Liver (tissue), 9 donors: Measurements from ENCODE around the gene NPAS2. TPM values are rescaled to one million over a fixed set of nuclear protein-coding genes. Genes with fewer than 3 reads are reported as not detected.

Source experiments
- DNase-seq: peaks from one replicate; pipeline ENCODE4 v3.0.0-alpha.2; 2017; ENCODE audit warnings: low spot score
- H3K27ac ChIP-seq, 2 donors: one replicate each; pipeline ENCODE4 v1.7.0; 2013; ENCODE audit warnings: inconsistent platforms in 2 of 2, low read length in 2 of 2, control low read depth in 1 of 2, low read depth in 1 of 2, mild to moderate bottlenecking in 1 of 2
- H3K27me3 ChIP-seq, 4 donors: one replicate each; pipeline versions ENCODE4 v1.6.1 to v1.7.0; 2013; ENCODE audit warnings: low read length in 3 of 4, inconsistent platforms in 1 of 4, mild to moderate bottlenecking in 1 of 4, moderate library complexity in 1 of 4; ENCODE audit not compliant: control insufficient read depth in 4 of 4, insufficient read depth in 4 of 4
- H3K36me3 ChIP-seq, 4 donors: one replicate each; pipeline versions ENCODE4 v1.6.1 to v1.7.0; 2013; ENCODE audit warnings: low read length in 3 of 4, mild to moderate bottlenecking in 3 of 4, low read depth in 1 of 4, moderate library complexity in 1 of 4; ENCODE audit not compliant: control insufficient read depth in 4 of 4, insufficient read depth in 3 of 4
- H3K4me1 ChIP-seq, 4 donors: one replicate each; pipeline versions ENCODE4 v1.6.1 to v1.7.0; 2013; ENCODE audit warnings: low read length in 3 of 4, mild to moderate bottlenecking in 3 of 4, moderate library complexity in 1 of 4; ENCODE audit not compliant: control insufficient read depth in 4 of 4, insufficient read depth in 4 of 4
- H3K4me3 ChIP-seq, 3 donors: one replicate each; pipeline versions ENCODE4 v1.6.1 to v1.7.0; 2013; ENCODE audit warnings: low read length in 3 of 3, control low read depth in 1 of 3, low read depth in 1 of 3, mild to moderate bottlenecking in 1 of 3
- H3K9ac ChIP-seq, 2 donors: one replicate each; pipeline ENCODE4 v1.7.0; 2013; ENCODE audit warnings: low read length in 2 of 2, mild to moderate bottlenecking in 2 of 2, moderate library complexity in 2 of 2, control low read depth in 1 of 2, low read depth in 1 of 2
- H3K9me3 ChIP-seq, 4 donors: one replicate each; pipeline versions ENCODE4 v1.6.1 to v1.7.0; 2013; ENCODE audit warnings: low read length in 3 of 4; ENCODE audit not compliant: control insufficient read depth in 4 of 4
- ATF3 ChIP-seq: IDR thresholded peaks from 2 replicates; pipeline ENCODE4 v1.6.1; 2016; ENCODE audit warnings: antibody characterized with exemption
- CTCF ChIP-seq: fragments of 150-350 bp; IDR thresholded peaks from 2 replicates; pipeline ENCODE4 v1.5.1; 2017; ENCODE audit warnings: improper control_type of control experiment, low read depth, low read length; ENCODE audit not compliant: missing input control
- EGR1 ChIP-seq, 2 donors: IDR thresholded peaks; 2 replicates each; pipeline ENCODE4 v1.6.1; 2016 to 2018; ENCODE audit warnings: antibody characterized with exemption in 2 of 2, low read depth in 2 of 2
- FOXA1 ChIP-seq: IDR thresholded peaks from 2 replicates; pipeline ENCODE4 v1.6.1; 2016; ENCODE audit warnings: antibody characterized with exemption
- FOXA2 ChIP-seq: IDR thresholded peaks from 2 replicates; pipeline ENCODE4 v1.6.1; 2016; ENCODE audit warnings: antibody characterized with exemption
- GABPA ChIP-seq, 2 donors: IDR thresholded peaks in 1 of 2; conservative IDR thresholded peaks in 1 of 2; 2 replicates each; pipeline ENCODE4 v1.6.1; 2016; ENCODE audit warnings: antibody characterized with exemption in 2 of 2, mild to moderate bottlenecking in 1 of 2, moderate library complexity in 1 of 2
- HNF4A ChIP-seq, 2 donors: conservative IDR thresholded peaks; 2 replicates each; pipeline ENCODE4 v1.6.1; 2016; ENCODE audit warnings: antibody characterized with exemption in 2 of 2, mild to moderate bottlenecking in 2 of 2
- HNF4G ChIP-seq: IDR thresholded peaks from 2 replicates; pipeline ENCODE4 v1.6.1; 2016; ENCODE audit warnings: antibody characterized with exemption
- JUND ChIP-seq, 2 donors: IDR thresholded peaks; 2 replicates each; pipeline ENCODE4 v1.6.1; 2016; ENCODE audit warnings: antibody characterized with exemption in 2 of 2
- MAX ChIP-seq: IDR thresholded peaks from 2 replicates; pipeline ENCODE4 v1.6.1; 2016; ENCODE audit warnings: antibody characterized with exemption
- NR2F2 ChIP-seq: IDR thresholded peaks from 2 replicates; pipeline ENCODE4 v1.6.1; 2016; ENCODE audit warnings: antibody characterized with exemption
- RAD21 ChIP-seq, 2 donors: IDR thresholded peaks; 2 replicates each; pipeline ENCODE4 v1.6.1; 2016; ENCODE audit warnings: antibody characterized with exemption in 2 of 2, mild to moderate bottlenecking in 2 of 2
- REST ChIP-seq: IDR thresholded peaks from 2 replicates; pipeline ENCODE4 v1.6.1; 2016; ENCODE audit warnings: antibody characterized with exemption, mild to moderate bottlenecking
- RXRA ChIP-seq, 2 donors: IDR thresholded peaks; 2 replicates each; pipeline ENCODE4 v1.6.1; 2017 to 2018; ENCODE audit warnings: antibody characterized with exemption in 2 of 2, mild to moderate bottlenecking in 1 of 2
- SP1 ChIP-seq: IDR thresholded peaks from 2 replicates; pipeline ENCODE4 v1.6.1; 2018; ENCODE audit warnings: antibody characterized with exemption, mild to moderate bottlenecking
- TAF1 ChIP-seq: conservative IDR thresholded peaks from 2 replicates; pipeline ENCODE4 v1.6.1; 2016; ENCODE audit warnings: antibody characterized with exemption, mild to moderate bottlenecking
- YY1 ChIP-seq: IDR thresholded peaks from 2 replicates; pipeline ENCODE4 v1.6.1; 2016; ENCODE audit warnings: antibody characterized with exemption, mild to moderate bottlenecking
- ZBTB33 ChIP-seq: IDR thresholded peaks from 2 replicates; pipeline ENCODE4 v1.6.1; 2016; ENCODE audit warnings: antibody characterized with exemption
- WGBS: extraction: QIAGEN DNeasy Blood & Tissue Kit; methylation state at CpG from one replicate; pipeline ENCODE4 v1.1.7; 2013; 5-methylcytosine and 5-hydroxymethylcytosine counted together
- polyA plus RNA-seq, 2 donors: library from polyadenylated mRNA; stranded (reverse) in 1 of 2; unstranded in 1 of 2; fragments of 200-250 nt in 1 of 2; fragments of >200 nt in 1 of 2; fragmentation: Nextera tagmentation in 1 of 2; extraction: Ambion mirVana in 1 of 2; gene quantifications; one replicate each; pipeline versions ENCODE4 v1.2.1 to v1.2.3, GENCODE V29; 2013 to 2015
- total RNA-seq, 2 donors: library from RNA; depleted of rRNA; stranded (reverse); fragments of >200 nt; gene quantifications; one replicate each; pipeline ENCODE4 v1.2.3, GENCODE V29; 2014
- donor health status: healthy.
- donor health status: healthy.
- donor health status: healthy.
- donor health status: healthy.
- donor health status: healthy.

NPAS2 gene
- total and polyA plus RNA-seq, 4 donors = 0.33 to 24.3 (median 6.6) TPM

- Histone ChIP-seq H3K9ac (no peak overlapping the region), H3K9me3 (no peaks in the 10 kb centered on the region), H3K27me3 (no peaks in the 10 kb centered on the region), H3K36me3 (no peaks in the 10 kb centered on the region), H3K4me3 (no peak overlapping the region), H3K4me1 (peaks cover 0 to 12% (median 4%) of the 10 kb centered on the region in 4 donors), H3K27ac (no peak overlapping the region)
- DNase-seq = no peak
- TF ChIP-seq RXRA (IDR thresholded peaks at IDR 0.05) = peak; percentile 20 to 53
- no peak for TF ChIP-seq REST
- no peak for TF ChIP-seq FOXA2
- peak; percentile 38 for TF ChIP-seq YY1
- TF ChIP-seq CTCF = no peak
- TF ChIP-seq MAX = no peak
- no peak for TF ChIP-seq GABPA (IDR thresholded peaks at IDR 0.05 in 1 of 2, conservative IDR thresholded peaks at IDR 0.05 in 1 of 2)
- TF ChIP-seq ZBTB33 = no peak
- TF ChIP-seq JUND (IDR thresholded peaks at IDR 0.05) = no peak
- TF ChIP-seq HNF4A (conservative IDR thresholded peaks at IDR 0.05) = peak; percentile 50 to 51
- TF ChIP-seq NR2F2 = peak; percentile 41
- TF ChIP-seq HNF4G = no peak
- no peak for TF ChIP-seq TAF1
- no peak for TF ChIP-seq EGR1 (IDR thresholded peaks at IDR 0.05; ENCODE audit: low read depth in 2 of 2)
- TF ChIP-seq ATF3 = no peak
- no peak for TF ChIP-seq SP1
- TF ChIP-seq FOXA1 = no peak
- no peak for TF ChIP-seq RAD21 (IDR thresholded peaks at IDR 0.05)
- WGBS = 44% methylated on average over 5 of the region's 5 CpGs
Observed at GRCh38 chr2:100894105-100894795, 74.3 kb downstream of the NPAS2 start.
